HCT116 (cell line): ENCODE measurements around the gene BEX3.

Source experiments
- EZH2phosphoT487 ChIP-seq: fragments of 200-600 bp; IDR thresholded peaks from 2 replicates; pipeline ENCODE4 v1.6.1; 2018; ENCODE audit warnings: antibody characterized with exemption, borderline replicate concordance
- POLR2AphosphoS5 ChIP-seq: IDR thresholded peaks from 2 replicates; pipeline ENCODE4 v1.6.1; 2011; ENCODE audit warnings: mild to moderate bottlenecking, low read depth, low read length, moderate library complexity
- SIN3A ChIP-seq: IDR thresholded peaks from 2 replicates; pipeline ENCODE4 v1.6.1; 2012; ENCODE audit warnings: low read depth
- SP1 ChIP-seq: IDR thresholded peaks from 2 replicates; pipeline ENCODE4 v1.6.1; 2012; ENCODE audit warnings: low read depth
- TF ChIP-seq, protein P1 (sequence below), 3 experiments: fragments of 200-600 bp in 1 of 3; sonication (generic) in 1 of 3; IDR thresholded peaks in 2 of 3; conservative IDR thresholded peaks in 1 of 3; 2 replicates each; pipeline ENCODE4 v1.5.1; 2012 to 2017; ENCODE audit warnings: low read depth in 2 of 3, low read length in 2 of 3, antibody characterized with exemption in 1 of 3, borderline replicate concordance in 1 of 3, control low read depth in 1 of 3, mild to moderate bottlenecking in 1 of 3, mixed read lengths in 1 of 3, mixed run types in 1 of 3, moderate library complexity in 1 of 3; ENCODE audit not compliant: insufficient read depth in 1 of 3

- TF ChIP-seq SIN3A: no peak
- TF ChIP-seq, protein P1, sequence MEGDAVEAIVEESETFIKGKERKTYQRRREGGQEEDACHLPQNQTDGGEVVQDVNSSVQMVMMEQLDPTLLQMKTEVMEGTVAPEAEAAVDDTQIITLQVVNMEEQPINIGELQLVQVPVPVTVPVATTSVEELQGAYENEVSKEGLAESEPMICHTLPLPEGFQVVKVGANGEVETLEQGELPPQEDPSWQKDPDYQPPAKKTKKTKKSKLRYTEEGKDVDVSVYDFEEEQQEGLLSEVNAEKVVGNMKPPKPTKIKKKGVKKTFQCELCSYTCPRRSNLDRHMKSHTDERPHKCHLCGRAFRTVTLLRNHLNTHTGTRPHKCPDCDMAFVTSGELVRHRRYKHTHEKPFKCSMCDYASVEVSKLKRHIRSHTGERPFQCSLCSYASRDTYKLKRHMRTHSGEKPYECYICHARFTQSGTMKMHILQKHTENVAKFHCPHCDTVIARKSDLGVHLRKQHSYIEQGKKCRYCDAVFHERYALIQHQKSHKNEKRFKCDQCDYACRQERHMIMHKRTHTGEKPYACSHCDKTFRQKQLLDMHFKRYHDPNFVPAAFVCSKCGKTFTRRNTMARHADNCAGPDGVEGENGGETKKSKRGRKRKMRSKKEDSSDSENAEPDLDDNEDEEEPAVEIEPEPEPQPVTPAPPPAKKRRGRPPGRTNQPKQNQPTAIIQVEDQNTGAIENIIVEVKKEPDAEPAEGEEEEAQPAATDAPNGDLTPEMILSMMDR (IDR thresholded peaks at IDR 0.05 in 2 of 3, conservative IDR thresholded peaks at IDR 0.05 in 1 of 3; ENCODE audit: borderline replicate concordance in 1 of 3, insufficient read depth in 1 of 3, low read depth in 2 of 3, low read length in 2 of 3): no peak
- TF ChIP-seq SP1: no peak
- no peak for TF ChIP-seq POLR2AphosphoS5
- no peak for TF ChIP-seq EZH2phosphoT487
Measured at GRCh38 chrX:103417370-103417769, 41.0 kb downstream of the BEX3 start.
